GM12878 (cell line): ENCODE measurements around the gene ADARB1. TPM values are rescaled to one million over a fixed set of nuclear protein-coding genes. Genes with fewer than 3 reads are reported as not detected.

Experiments used
- ATAC-seq: fragments of 200-7000 bp; cut with Tn5 transposase; 3 replicates; pipeline ENCODE4 v1.9.1; 2020; ENCODE audit warnings: mild to moderate bottlenecking, moderate library complexity
- BruUV-seq: library from RNA; stranded (reverse); fragments of 400-500 nt; replicated peaks from 2 replicates; lab custom pipeline; 2021; lab: Mats Ljungman, UMichigan
- CTCF ChIA-PET: fragments of 300-600 bp; sonication (Branson Sonifier 250); formaldehyde crosslinking; extraction: SDS; loops from one replicate; lab custom pipeline; 2021; ENCODE audit warnings: inconsistent platforms; lab: Yijun Ruan, JAX
- POLR2A ChIA-PET: fragments of 350-600 bp; formaldehyde crosslinking; extraction: SDS; loops from one replicate; lab custom pipeline; 2021; ENCODE audit warnings: inconsistent platforms; lab: Charles Lee
- RAD21 ChIA-PET: fragments of 300-600 bp; sonication (Branson Sonifier 250); formaldehyde crosslinking; loops from one replicate; lab custom pipeline; 2023; ENCODE audit warnings: antibody characterized with exemption; ENCODE audit not compliant: unreplicated experiment; lab: Charles Lee
- SMC1A ChIA-PET: fragments of 300-600 bp; sonication (Branson Sonifier 250); formaldehyde crosslinking; loops from one replicate; lab custom pipeline; 2023; ENCODE audit not compliant: unreplicated experiment, uncharacterized antibody; lab: Charles Lee
- DNase-seq: peaks from one replicate; pipeline ENCODE4 v3.0.0-alpha.2; 2011; ENCODE audit warnings: low read depth, low spot score
- FAIRE-seq: peaks from 3 replicates; lab custom pipeline; 2011; peaks lifted over from hg19 to GRCh38; lab: Jason Lieb, UNC
- H2AFZ ChIP-seq: 2 replicates; pipeline ENCODE4 v1.6.0; 2011; ENCODE audit warnings: low read depth, low read length, control low read depth; ENCODE audit not compliant: control insufficient read depth
- H3K27ac ChIP-seq: 2 replicates; pipeline ENCODE4 v1.5.1; 2011; ENCODE audit warnings: control low read depth; ENCODE audit not compliant: control insufficient read depth, insufficient read depth
- H3K27me3 ChIP-seq, 2 experiments: replicated peaks in 1 of 2; 2 replicates each; pipeline versions ENCODE4 v1.6.0 to v1.6.1; 2011; ENCODE audit warnings: low read length in 1 of 2; ENCODE audit not compliant: control insufficient read depth in 2 of 2, insufficient read depth in 2 of 2
- H3K36me3 ChIP-seq, 2 experiments: 2 replicates each; pipeline ENCODE4 v1.5.1; 2011; ENCODE audit warnings: low read length in 1 of 2; ENCODE audit not compliant: control insufficient read depth in 2 of 2, insufficient read depth in 2 of 2
- H3K4me1 ChIP-seq: 2 replicates; pipeline ENCODE4 v1.6.1; 2011; ENCODE audit warnings: mild to moderate bottlenecking, low read length, moderate library complexity, mixed read lengths; ENCODE audit not compliant: control insufficient read depth, insufficient read depth
- H3K4me2 ChIP-seq: 2 replicates; pipeline ENCODE4 v1.6.0; 2011; ENCODE audit warnings: control low read depth; ENCODE audit not compliant: control insufficient read depth, insufficient read depth
- H3K4me3 ChIP-seq: fragments of 200-600 bp; sonication (generic); 2 replicates; pipeline ENCODE4 v1.5.1; 2016
- H3K79me2 ChIP-seq: 2 replicates; pipeline ENCODE4 v1.6.0; 2011; ENCODE audit warnings: low read length; ENCODE audit not compliant: control insufficient read depth, insufficient read depth
- H3K9ac ChIP-seq: 2 replicates; pipeline ENCODE4 v1.8.0; 2011; ENCODE audit warnings: low read length, control low read depth, mixed read lengths; ENCODE audit not compliant: control insufficient read depth, insufficient read depth
- H3K9me3 ChIP-seq: replicated peaks from 3 replicates; pipeline ENCODE4 v1.5.1; 2011; ENCODE audit warnings: mild to moderate bottlenecking, low read length; ENCODE audit not compliant: control insufficient read depth, insufficient read depth
- H4K20me1 ChIP-seq: 2 replicates; pipeline ENCODE4 v1.6.0; 2011; ENCODE audit not compliant: control insufficient read depth, insufficient read depth
- CHD1 ChIP-seq: IDR thresholded peaks from 2 replicates; pipeline ENCODE4 v1.6.1; 2012; ENCODE audit warnings: low read depth, low read length, improper control_type of control experiment
- EED ChIP-seq: sonication (generic); IDR thresholded peaks from 2 replicates; pipeline ENCODE4 v1.6.1; 2016; ENCODE audit warnings: antibody characterized with exemption, low read depth
- FOS ChIP-seq: IDR thresholded peaks from 3 replicates; pipeline ENCODE4 v1.6.1; 2011; ENCODE audit warnings: borderline replicate concordance; ENCODE audit not compliant: insufficient read length; ENCODE audit errors: extremely low read depth
- FOXK2 ChIP-seq: fragments of 450-650 bp; IDR thresholded peaks from 2 replicates; pipeline ENCODE4 v1.6.1; 2017; ENCODE audit warnings: mild to moderate bottlenecking, moderate library complexity
- KDM1A ChIP-seq: fragments of 200-600 bp; sonication (generic); IDR thresholded peaks from 2 replicates; pipeline ENCODE4 v1.6.1; 2016; ENCODE audit warnings: borderline replicate concordance
- MXI1 ChIP-seq: fragments of 150-350 bp; IDR thresholded peaks from 2 replicates; pipeline ENCODE4 v1.6.1; 2011; ENCODE audit warnings: low read depth, mild to moderate bottlenecking, inconsistent platforms, low read length, improper control_type of control experiment
- MYB ChIP-seq: fragments of 150-350 bp; IDR thresholded peaks from 2 replicates; pipeline ENCODE4 v1.6.1; 2014; ENCODE audit warnings: mild to moderate bottlenecking, low read depth, low read length, borderline replicate concordance
- NFXL1 ChIP-seq: fragments of 450-650 bp; IDR thresholded peaks from 2 replicates; pipeline ENCODE4 v1.6.1; 2017; ENCODE audit warnings: antibody characterized with exemption, mild to moderate bottlenecking, borderline replicate concordance
- PAX5 ChIP-seq: IDR thresholded peaks from 2 replicates; pipeline ENCODE4 v1.6.1; 2011; ENCODE audit warnings: low read depth, low read length, borderline replicate concordance
- POLR2A ChIP-seq: IDR thresholded peaks from 2 replicates; pipeline ENCODE4 v1.6.1; 2011; ENCODE audit warnings: low read depth, mild to moderate bottlenecking, low read length
- SIN3A ChIP-seq: IDR thresholded peaks from 2 replicates; pipeline ENCODE4 v1.6.1; 2012; ENCODE audit warnings: low read depth, low read length, improper control_type of control experiment
- YBX1 ChIP-seq: fragments of 450-650 bp; IDR thresholded peaks from 2 replicates; pipeline ENCODE4 v1.6.1; 2016; ENCODE audit warnings: antibody characterized with exemption
- YY1 ChIP-seq: IDR thresholded peaks from 2 replicates; pipeline ENCODE4 v1.6.1; 2011; ENCODE audit warnings: low read depth, mild to moderate bottlenecking, low read length
- ZSCAN29 ChIP-seq: fragments of 450-650 bp; IDR thresholded peaks from 2 replicates; pipeline ENCODE4 v1.6.1; 2017; ENCODE audit warnings: mild to moderate bottlenecking, moderate library complexity
- WGBS: methylation state at CpG from one replicate; pipeline ENCODE4 v1.1.6; 2016; ENCODE audit warnings: low lambda C conversion rate; ENCODE audit not compliant: insufficient replicate concordance, insufficient coverage; ENCODE audit errors: missing lambda C conversion rate; 5-methylcytosine and 5-hydroxymethylcytosine counted together
- in situ Hi-C: fragments of 300-500 bp; cut with MboI; formaldehyde crosslinking; loops from 9 replicates; pipeline ENCODE4 v1.14.3; 2018; ENCODE audit warnings: mixed read lengths
- intact Hi-C: fragments of 100-400 bp; cut with micrococcal nuclease; formaldehyde crosslinking; loops from one replicate; pipeline ENCODE4 v1.14.2; 2022; ENCODE audit not compliant: unreplicated experiment
- polyA plus RNA-seq, 11 experiments: library from polyadenylated mRNA; depleted of rRNA in 4 of 11; unstranded in 6 of 11; stranded (reverse) in 5 of 11; fragments of >200 nt; fragmentation: Nextera tagmentation in 4 of 11; fragmentation: Illumina TruSeq in 1 of 11; extraction: Ambion mirVana in 4 of 11; extraction: Trizol in 1 of 11; gene quantifications; 1 replicate in 1 of 11; 2 replicates in 10 of 11; pipeline versions ENCODE4 v1.2.1 to v1.2.3, GENCODE V29; 2011 to 2016; ENCODE audit warnings: inconsistent platforms in 2 of 11, missing spikeins in 2 of 11, low read depth in 1 of 11
- total RNA-seq, 4 experiments: library from RNA; depleted of rRNA in 3 of 4; stranded (reverse); fragments of >200 nt in 3 of 4; fragmentation: Illumina TruSeq in 1 of 4; extraction: Trizol in 1 of 4; gene quantifications; 2 replicates each; pipeline versions ENCODE4 v1.2.1 to v1.2.3, GENCODE V29; 2013 to 2021
- TF ChIP-seq, protein P1 (sequence below): fragments of 450-650 bp; formaldehyde crosslinking; IDR thresholded peaks from 2 replicates; pipeline ENCODE4 v1.4.0; 2020; ENCODE audit warnings: mild to moderate bottlenecking, moderate library complexity
- TF ChIP-seq, protein P2 (sequence below): IDR thresholded peaks from 2 replicates; pipeline ENCODE4 v1.6.1; 2011; ENCODE audit warnings: low read depth, mild to moderate bottlenecking, low read length, moderate library complexity, borderline replicate concordance; ENCODE audit errors: extremely low read depth
- TF ChIP-seq, protein P3 (sequence below): fragments of 150-350 bp; IDR thresholded peaks from 2 replicates; pipeline ENCODE4 v1.6.1; 2016; ENCODE audit warnings: low read depth, low read length

ADARB1 gene
- total and polyA plus RNA-seq, 10 of the 15 experiments (the other 5 are each of a cell fraction or from before 2014, with no cell fraction given) = 5.7 to 61.7 (median 25.3) TPM

DNA sequence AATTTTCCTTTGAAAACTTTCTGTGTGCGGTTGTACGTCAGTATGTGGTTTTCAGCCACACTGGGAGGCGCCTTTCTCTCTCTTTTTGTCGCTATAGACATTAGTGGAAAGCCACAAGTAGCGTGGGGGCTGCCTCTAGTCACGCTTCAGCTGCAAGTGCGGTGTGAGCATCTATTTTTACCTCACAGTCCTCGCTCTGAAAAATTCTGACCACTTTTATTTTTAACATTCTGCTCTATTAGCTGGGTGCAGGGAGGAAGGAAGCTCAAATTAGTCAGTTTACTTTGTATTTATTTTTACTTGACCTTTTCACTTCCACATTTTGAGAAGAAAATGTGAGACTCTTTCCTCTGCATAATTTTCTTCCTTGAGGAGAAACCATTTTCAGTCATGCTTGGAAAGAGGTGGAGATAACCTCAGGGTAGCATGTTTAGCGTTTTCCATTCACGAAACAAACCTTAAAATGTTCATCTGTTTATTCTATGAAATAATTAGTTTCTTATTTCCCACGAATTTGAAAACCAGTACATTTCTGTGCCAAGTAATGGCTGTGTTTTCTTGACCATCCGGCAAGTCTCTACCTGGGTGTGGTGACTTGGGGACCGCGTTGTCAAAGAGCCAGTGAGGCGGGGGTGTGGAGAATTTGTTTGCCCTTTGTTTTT lies 35.6 kb downstream of the ADARB1 start:
- peak; percentile 94 for DNase-seq
- H3K36me3 ChIP-seq = no peaks in the 10 kb centered on the region
- under 1% methylated on average over 15 of the region's 15 CpGs for WGBS
- peak; percentile 82 for ATAC-seq
- in situ Hi-C loops = no loop called here
- H2AFZ ChIP-seq = no peak overlapping the region
- H3K9me3 ChIP-seq = peaks cover 8% of the 10 kb centered on the region; the same call in 2 of the 3 replicates
- RAD21 ChIA-PET = interaction anchor here (0.6 to 4.1 kb wide), 11 partner anchors 12 to 235 kb away, joined by 3 to 98 read pairs (median 5); no protein-coding TSS in a partner anchor
- no peaks in the 10 kb centered on the region for H3K79me2 ChIP-seq
- H3K27ac ChIP-seq = peak overlapping the region; percentile 74
- peak; percentile 23 for FAIRE-seq
- H3K4me2 ChIP-seq = peak overlapping the region; percentile 92
- H3K27me3 ChIP-seq = no peaks in the 10 kb centered on the region; a peak in 1 of 4 replicates
- SMC1A ChIA-PET = interaction anchor here (0.9 to 18.3 kb wide), 9 partner anchors 12 to 183 kb away, joined by 3 to 560 read pairs (median 4); no protein-coding TSS in a partner anchor
- H3K4me1 ChIP-seq = peaks cover 42% of the 10 kb centered on the region
- BruUV-seq = no TSS peak
- CTCF ChIA-PET = interaction anchor here (0.7 to 9.2 kb wide), 9 partner anchors 8 to 183 kb away, joined by 3 to 170 read pairs (median 7); no protein-coding TSS in a partner anchor
- H4K20me1 ChIP-seq = no peaks in the 10 kb centered on the region
- peak overlapping the region; percentile 54; the same call in 1 of the 2 replicates for H3K4me3 ChIP-seq
- intact Hi-C loops = loop anchor here (2.0 kb wide), 1 partner anchor 15 kb away; no protein-coding TSS in a partner anchor
- H3K9ac ChIP-seq = no peak overlapping the region
- POLR2A ChIA-PET = interaction anchor here (1.9 kb wide), 2 partner anchors 12 to 15 kb away, joined by 10 to 11 read pairs; no protein-coding TSS in a partner anchor
- TF ChIP-seq YBX1 = no peak
- TF ChIP-seq FOS = no peak
- TF ChIP-seq, protein P1, sequence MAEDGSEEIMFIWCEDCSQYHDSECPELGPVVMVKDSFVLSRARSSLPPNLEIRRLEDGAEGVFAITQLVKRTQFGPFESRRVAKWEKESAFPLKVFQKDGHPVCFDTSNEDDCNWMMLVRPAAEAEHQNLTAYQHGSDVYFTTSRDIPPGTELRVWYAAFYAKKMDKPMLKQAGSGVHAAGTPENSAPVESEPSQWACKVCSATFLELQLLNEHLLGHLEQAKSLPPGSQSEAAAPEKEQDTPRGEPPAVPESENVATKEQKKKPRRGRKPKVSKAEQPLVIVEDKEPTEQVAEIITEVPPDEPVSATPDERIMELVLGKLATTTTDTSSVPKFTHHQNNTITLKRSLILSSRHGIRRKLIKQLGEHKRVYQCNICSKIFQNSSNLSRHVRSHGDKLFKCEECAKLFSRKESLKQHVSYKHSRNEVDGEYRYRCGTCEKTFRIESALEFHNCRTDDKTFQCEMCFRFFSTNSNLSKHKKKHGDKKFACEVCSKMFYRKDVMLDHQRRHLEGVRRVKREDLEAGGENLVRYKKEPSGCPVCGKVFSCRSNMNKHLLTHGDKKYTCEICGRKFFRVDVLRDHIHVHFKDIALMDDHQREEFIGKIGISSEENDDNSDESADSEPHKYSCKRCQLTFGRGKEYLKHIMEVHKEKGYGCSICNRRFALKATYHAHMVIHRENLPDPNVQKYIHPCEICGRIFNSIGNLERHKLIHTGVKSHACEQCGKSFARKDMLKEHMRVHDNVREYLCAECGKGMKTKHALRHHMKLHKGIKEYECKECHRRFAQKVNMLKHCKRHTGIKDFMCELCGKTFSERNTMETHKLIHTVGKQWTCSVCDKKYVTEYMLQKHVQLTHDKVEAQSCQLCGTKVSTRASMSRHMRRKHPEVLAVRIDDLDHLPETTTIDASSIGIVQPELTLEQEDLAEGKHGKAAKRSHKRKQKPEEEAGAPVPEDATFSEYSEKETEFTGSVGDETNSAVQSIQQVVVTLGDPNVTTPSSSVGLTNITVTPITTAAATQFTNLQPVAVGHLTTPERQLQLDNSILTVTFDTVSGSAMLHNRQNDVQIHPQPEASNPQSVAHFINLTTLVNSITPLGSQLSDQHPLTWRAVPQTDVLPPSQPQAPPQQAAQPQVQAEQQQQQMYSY (CRISPR knock-in tag) = no peak
- TF ChIP-seq KDM1A = no peak; the same call in 1 of the 2 replicates
- TF ChIP-seq POLR2A = no peak
- peak; percentile 99 for TF ChIP-seq PAX5
- no peak for TF ChIP-seq NFXL1
- peak; percentile 99 for TF ChIP-seq EED
- TF ChIP-seq MXI1 = peak; percentile 81
- TF ChIP-seq, protein P2, sequence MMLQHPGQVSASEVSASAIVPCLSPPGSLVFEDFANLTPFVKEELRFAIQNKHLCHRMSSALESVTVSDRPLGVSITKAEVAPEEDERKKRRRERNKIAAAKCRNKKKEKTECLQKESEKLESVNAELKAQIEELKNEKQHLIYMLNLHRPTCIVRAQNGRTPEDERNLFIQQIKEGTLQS = no peak
- TF ChIP-seq, protein P3, sequence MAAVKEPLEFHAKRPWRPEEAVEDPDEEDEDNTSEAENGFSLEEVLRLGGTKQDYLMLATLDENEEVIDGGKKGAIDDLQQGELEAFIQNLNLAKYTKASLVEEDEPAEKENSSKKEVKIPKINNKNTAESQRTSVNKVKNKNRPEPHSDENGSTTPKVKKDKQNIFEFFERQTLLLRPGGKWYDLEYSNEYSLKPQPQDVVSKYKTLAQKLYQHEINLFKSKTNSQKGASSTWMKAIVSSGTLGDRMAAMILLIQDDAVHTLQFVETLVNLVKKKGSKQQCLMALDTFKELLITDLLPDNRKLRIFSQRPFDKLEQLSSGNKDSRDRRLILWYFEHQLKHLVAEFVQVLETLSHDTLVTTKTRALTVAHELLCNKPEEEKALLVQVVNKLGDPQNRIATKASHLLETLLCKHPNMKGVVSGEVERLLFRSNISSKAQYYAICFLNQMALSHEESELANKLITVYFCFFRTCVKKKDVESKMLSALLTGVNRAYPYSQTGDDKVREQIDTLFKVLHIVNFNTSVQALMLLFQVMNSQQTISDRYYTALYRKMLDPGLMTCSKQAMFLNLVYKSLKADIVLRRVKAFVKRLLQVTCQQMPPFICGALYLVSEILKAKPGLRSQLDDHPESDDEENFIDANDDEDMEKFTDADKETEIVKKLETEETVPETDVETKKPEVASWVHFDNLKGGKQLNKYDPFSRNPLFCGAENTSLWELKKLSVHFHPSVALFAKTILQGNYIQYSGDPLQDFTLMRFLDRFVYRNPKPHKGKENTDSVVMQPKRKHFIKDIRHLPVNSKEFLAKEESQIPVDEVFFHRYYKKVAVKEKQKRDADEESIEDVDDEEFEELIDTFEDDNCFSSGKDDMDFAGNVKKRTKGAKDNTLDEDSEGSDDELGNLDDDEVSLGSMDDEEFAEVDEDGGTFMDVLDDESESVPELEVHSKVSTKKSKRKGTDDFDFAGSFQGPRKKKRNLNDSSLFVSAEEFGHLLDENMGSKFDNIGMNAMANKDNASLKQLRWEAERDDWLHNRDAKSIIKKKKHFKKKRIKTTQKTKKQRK = no peak
- peak; percentile 88; the same call in 1 of the 2 replicates for TF ChIP-seq FOXK2
- TF ChIP-seq ZSCAN29 = peak; percentile 89
- TF ChIP-seq CHD1 = no peak
- 0 out of 2 replicates have a peak, but pooled peaks have one; percentile 36 for TF ChIP-seq YY1
- no peak for TF ChIP-seq SIN3A
- 0 out of 2 replicates have a peak, but pooled peaks have one; percentile 43 for TF ChIP-seq MYB
